Endodermal cell (in vitro differentiated cells): Measurements from ENCODE around the gene SEPTIN3. TPM values are rescaled to one million over a fixed set of nuclear protein-coding genes. Genes with fewer than 3 reads are reported as not detected.
A peak's percentile ranks its signal among the peaks of the same experiment; 100 is the strongest.

Experiments used
- DNase-seq: peaks from one replicate; pipeline ENCODE4 v3.0.0-alpha.2; 2017
- H3K27ac ChIP-seq: 2 replicates; pipeline ENCODE4 v1.5.1; 2013; ENCODE audit warnings: mild to moderate bottlenecking, low read depth, low read length, moderate library complexity
- H3K27me3 ChIP-seq: 2 replicates; pipeline ENCODE4 v1.6.1; 2013; ENCODE audit warnings: mild to moderate bottlenecking, low read length, moderate library complexity; ENCODE audit not compliant: insufficient read depth, control insufficient read depth, poor library complexity, severe bottlenecking
- H3K36me3 ChIP-seq: 2 replicates; pipeline ENCODE4 v1.7.0; 2013; ENCODE audit warnings: mild to moderate bottlenecking, low read length, moderate library complexity; ENCODE audit not compliant: control insufficient read depth, insufficient read depth
- H3K4me1 ChIP-seq: one replicate; pipeline ENCODE4 v1.7.0; 2013; ENCODE audit warnings: low read length; ENCODE audit not compliant: control insufficient read depth, insufficient read depth
- H3K4me3 ChIP-seq: 2 replicates; pipeline ENCODE4 v1.5.1; 2013; ENCODE audit warnings: mild to moderate bottlenecking, low read length, moderate library complexity
- H3K9ac ChIP-seq: 2 replicates; pipeline ENCODE4 v1.6.1; 2013; ENCODE audit warnings: mild to moderate bottlenecking, low read length, moderate library complexity; ENCODE audit not compliant: poor library complexity, severe bottlenecking; ENCODE audit errors: extremely low read depth
- H3K9me3 ChIP-seq: 2 replicates; pipeline ENCODE4 v1.6.1; 2013; ENCODE audit warnings: mild to moderate bottlenecking, low read length, moderate library complexity; ENCODE audit not compliant: control insufficient read depth
- H3K27ac Mint-ChIP-seq: 2 replicates; pipeline ENCODE4 v1.8.0; 2020; ENCODE audit warnings: mixed read lengths
- H3K27me3 Mint-ChIP-seq: 2 replicates; pipeline ENCODE4 v1.8.0; 2021; ENCODE audit warnings: mild to moderate bottlenecking, mixed read lengths; ENCODE audit not compliant: insufficient read depth
- H3K36me3 Mint-ChIP-seq: 2 replicates; pipeline ENCODE4 v1.8.0; 2020; ENCODE audit warnings: low read depth, mixed read lengths
- H3K4me1 Mint-ChIP-seq: 2 replicates; pipeline ENCODE4 v1.8.0; 2020; ENCODE audit warnings: mixed read lengths
- H3K4me3 Mint-ChIP-seq: 2 replicates; pipeline ENCODE4 v1.8.0; 2020; ENCODE audit warnings: mild to moderate bottlenecking, moderate library complexity, mixed read lengths
- H3K9me3 Mint-ChIP-seq: 2 replicates; pipeline ENCODE4 v1.8.0; 2020; ENCODE audit warnings: mild to moderate bottlenecking, mixed read lengths
- CTCF ChIP-seq: fragments of 200-600 bp; sonication (generic); conservative IDR thresholded peaks from 2 replicates; pipeline ENCODE4 v1.5.0; 2021; ENCODE audit warnings: antibody characterized with exemption, mild to moderate bottlenecking
- WGBS, 2 experiments: methylation state at CpG; one replicate each; pipeline versions ENCODE4 v1.1.5 to v1.1.7; 2013; ENCODE audit warnings: missing lambda C conversion rate in 2 of 2, mixed read lengths in 1 of 2; ENCODE audit not compliant: insufficient coverage in 1 of 2, insufficient read length in 1 of 2; 5-methylcytosine and 5-hydroxymethylcytosine counted together
- total RNA-seq, 2 donors: library from RNA; stranded (reverse); fragmentation: NEBNext Ultra II Directional in 1 of 2; extraction: Animal tissue kit (Norgen Biotek cat#: 25700) in 1 of 2; gene quantifications; 2 replicates in 1 of 2; 3 replicates in 1 of 2; pipeline ENCODE4 v1.2.1, GENCODE V29; 2021

SEPTIN3 gene
- total RNA-seq, 2 donors from 2014 or later = 10.9 to 13.9 TPM

DNA sequence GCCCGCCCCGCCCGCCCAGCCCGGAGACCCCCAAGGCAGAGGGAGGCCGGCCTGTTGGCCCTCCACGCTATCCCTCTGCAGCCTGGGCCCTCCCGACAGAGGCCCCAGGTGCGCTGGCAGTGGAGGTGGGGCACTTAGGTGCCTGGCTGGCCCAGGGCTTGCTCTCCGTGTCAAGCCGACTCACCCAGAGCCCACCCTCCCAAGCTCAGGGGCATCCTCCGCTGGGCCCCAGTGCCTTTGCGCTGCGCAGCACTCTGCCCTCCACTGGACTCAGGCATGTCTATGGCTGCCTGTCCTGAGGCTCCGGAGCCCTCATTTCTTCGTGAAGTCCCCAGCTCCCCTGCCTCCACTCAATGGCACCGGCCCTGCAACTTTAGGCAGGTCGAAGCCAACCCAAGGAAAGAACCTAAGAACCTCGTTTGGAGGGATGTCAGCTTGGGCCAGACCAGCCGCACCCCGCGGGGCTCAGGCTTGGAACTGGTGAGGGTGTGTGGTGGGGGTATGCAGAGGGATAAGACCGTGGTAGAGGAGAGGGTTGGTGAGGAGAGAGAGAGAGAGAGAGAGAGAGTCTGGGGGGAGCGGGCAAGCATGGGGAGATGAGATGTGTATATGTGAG lies 11.2 kb upstream of the SEPTIN3 start:
- Mint-ChIP-seq H3K4me1 (peaks cover 2% of the 10 kb centered on the region), H3K36me3 (no peaks in the 10 kb centered on the region), H3K4me3 (peak overlapping the region; percentile 28), H3K9me3 (peaks cover 1% of the 10 kb centered on the region), H3K27ac (no peak overlapping the region), H3K27me3 (peaks cover 18% of the 10 kb centered on the region)
- no peak for TF ChIP-seq CTCF
- H3K9ac ChIP-seq = no peak overlapping the region
- H3K36me3 ChIP-seq = no peaks in the 10 kb centered on the region
- H3K4me1 ChIP-seq = no peaks in the 10 kb centered on the region
- WGBS, 2 experiments = 68 to 95% methylated on average over 6 to 23 of the region's 23 CpGs
- no peak overlapping the region for H3K27ac ChIP-seq
- no peaks in the 10 kb centered on the region for H3K9me3 ChIP-seq
- DNase-seq = no peak
- no peak overlapping the region for H3K4me3 ChIP-seq
- no peaks in the 10 kb centered on the region for H3K27me3 ChIP-seq

- H3K27me3 ChIP-seq = no peaks in the 10 kb centered on the region
- peak; percentile 33 for TF ChIP-seq CTCF
- H3K27me3 Mint-ChIP-seq = peaks cover 12% of the 10 kb centered on the region
- H3K4me3 Mint-ChIP-seq = no peak overlapping the region
- H3K36me3 ChIP-seq = no peaks in the 10 kb centered on the region
- H3K27ac Mint-ChIP-seq = no peak overlapping the region
- H3K9me3 ChIP-seq = peaks cover 5% of the 10 kb centered on the region
- DNase-seq = peak; percentile 70
- 69 to 78% methylated on average over 9 of the region's 9 CpGs for WGBS, 2 experiments
- peaks cover 7% of the 10 kb centered on the region for H3K9me3 Mint-ChIP-seq
- peaks cover 12% of the 10 kb centered on the region for H3K4me1 Mint-ChIP-seq
- H3K36me3 Mint-ChIP-seq = no peaks in the 10 kb centered on the region
- H3K27ac ChIP-seq = peak overlapping the region; percentile 68
- no peak overlapping the region for H3K9ac ChIP-seq
- peaks cover 5% of the 10 kb centered on the region for H3K4me1 ChIP-seq
- no peak overlapping the region for H3K4me3 ChIP-seq
These were observed 5.7 kb upstream of the SEPTIN3 start for GRCh38 chr22:41963453-41964111.

GRCh38 chr22:41964112-41964491 lies 5.1 kb upstream of the SEPTIN3 start:
- peaks cover 7% of the 10 kb centered on the region for H3K9me3 Mint-ChIP-seq
- H3K4me1 Mint-ChIP-seq = peaks cover 17% of the 10 kb centered on the region
- Histone ChIP-seq H3K27ac (peak overlapping the region; percentile 68), H3K9me3 (peaks cover 5% of the 10 kb centered on the region), H3K27me3 (no peaks in the 10 kb centered on the region), H3K4me3 (no peak overlapping the region), H3K36me3 (no peaks in the 10 kb centered on the region), H3K4me1 (peaks cover 7% of the 10 kb centered on the region), H3K9ac (no peak overlapping the region)
- no peak for TF ChIP-seq CTCF
- no peak for DNase-seq
- H3K4me3 Mint-ChIP-seq = no peak overlapping the region
- H3K36me3 Mint-ChIP-seq = no peaks in the 10 kb centered on the region
- peaks cover 9% of the 10 kb centered on the region for H3K27me3 Mint-ChIP-seq
- H3K27ac Mint-ChIP-seq = no peak overlapping the region
- WGBS, 2 experiments = 83 to 87% methylated on average over 3 to 5 of the region's 5 CpGs
